Measurements from ENCODE around the gene PGS1.

Gene PGS1

GRCh38 chr17:78409191-78409928, 30.9 kb downstream of the PGS1 start:
- DNase-seq (ENCODE audit: low read depth): no peak

GRCh38 chr17:78411241-78411857, 32.9 kb downstream of the PGS1 start:
- DNase-seq (ENCODE audit: low read depth): no peak

GRCh38 chr17:78412403-78412802, 34.0 kb downstream of the PGS1 start:
- DNase-seq (ENCODE audit: low read depth): no peak

GRCh38 chr17:78414178-78415162, 36.0 kb downstream of the PGS1 start:
- no peak for DNase-seq (ENCODE audit: low read depth)

GRCh38 chr17:78415821-78416711, 37.6 kb downstream of the PGS1 start:
- no peak for DNase-seq (ENCODE audit: low read depth)

GRCh38 chr17:78416791-78417530, 38.5 kb downstream of the PGS1 start:
- DNase-seq (ENCODE audit: low read depth): no peak

GRCh38 chr17:78417531-78417909, 39.1 kb downstream of the PGS1 start:
- no peak for DNase-seq (ENCODE audit: low read depth)

- DNase-seq (ENCODE audit: low read depth): no peak
These were observed 40.0 kb downstream of the PGS1 start for GRCh38 chr17:78418326-78419026.

GRCh38 chr17:78419970-78420815, 41.7 kb downstream of the PGS1 start:
- DNase-seq (ENCODE audit: low read depth): no peak

GRCh38 chr17:78421084-78421533, 42.7 kb downstream of the PGS1 start:
- DNase-seq (ENCODE audit: low read depth): no peak

- no peak for DNase-seq (ENCODE audit: low read depth)
These were observed 43.3 kb downstream of the PGS1 start for GRCh38 chr17:78421534-78422266.

GRCh38 chr17:78422267-78422605, 43.8 kb downstream of the PGS1 start:
- no peak for DNase-seq (ENCODE audit: low read depth)

GRCh38 chr17:78422872-78423588, 44.6 kb downstream of the PGS1 start:
- no peak for DNase-seq (ENCODE audit: low read depth)

- DNase-seq (ENCODE audit: low read depth): no peak
These were observed 45.7 kb downstream of the PGS1 start for GRCh38 chr17:78423961-78424675.

GRCh38 chr17:78425429-78425828, 47.0 kb downstream of the PGS1 start:
- DNase-seq (ENCODE audit: low read depth): no peak

GRCh38 chr17:78426293-78426879, 47.9 kb downstream of the PGS1 start:
- DNase-seq (ENCODE audit: low read depth): no peak

- DNase-seq (ENCODE audit: low read depth): no peak
These were observed 48.7 kb downstream of the PGS1 start for GRCh38 chr17:78427140-78427539.

Data from HS-27A (cell line).